GM21786 (cell line): ENCODE results near the gene SH2D1B.

ENCODE experiments used
- ATAC-seq: cut with Tn5 transposase; IDR thresholded peaks from one replicate; pipeline ENCODE4 v1.9.1; 2021; ENCODE audit not compliant: unreplicated experiment

The SH2D1B gene

DNA sequence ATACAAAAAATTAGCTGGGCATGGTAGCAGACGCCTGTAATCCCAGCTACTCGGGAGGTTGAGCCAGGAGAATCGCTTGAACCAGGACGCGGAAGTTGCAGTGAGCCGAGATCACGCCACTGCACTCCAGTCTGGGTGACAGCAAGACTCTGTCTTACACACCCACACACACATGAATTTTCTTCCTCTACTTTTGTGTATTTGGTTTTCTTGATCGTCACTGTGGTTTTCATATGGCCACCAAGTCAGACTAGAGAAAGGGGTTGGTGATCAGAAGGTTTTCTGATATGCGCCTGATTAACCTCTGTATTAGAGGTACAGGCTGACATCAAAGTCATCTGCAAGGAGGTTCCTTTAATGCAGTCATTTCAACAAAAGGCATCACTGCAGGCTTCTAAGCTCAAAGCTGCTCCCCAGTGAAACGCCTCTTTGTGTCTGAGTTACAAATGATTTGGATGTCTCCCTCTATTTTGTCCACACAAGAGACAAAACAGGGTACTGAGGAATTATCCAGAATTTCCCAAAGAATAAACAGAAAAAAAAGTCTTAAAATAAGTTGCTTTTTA lies 11.1 kb downstream of the SH2D1B start:
- no peak for ATAC-seq

DNA sequence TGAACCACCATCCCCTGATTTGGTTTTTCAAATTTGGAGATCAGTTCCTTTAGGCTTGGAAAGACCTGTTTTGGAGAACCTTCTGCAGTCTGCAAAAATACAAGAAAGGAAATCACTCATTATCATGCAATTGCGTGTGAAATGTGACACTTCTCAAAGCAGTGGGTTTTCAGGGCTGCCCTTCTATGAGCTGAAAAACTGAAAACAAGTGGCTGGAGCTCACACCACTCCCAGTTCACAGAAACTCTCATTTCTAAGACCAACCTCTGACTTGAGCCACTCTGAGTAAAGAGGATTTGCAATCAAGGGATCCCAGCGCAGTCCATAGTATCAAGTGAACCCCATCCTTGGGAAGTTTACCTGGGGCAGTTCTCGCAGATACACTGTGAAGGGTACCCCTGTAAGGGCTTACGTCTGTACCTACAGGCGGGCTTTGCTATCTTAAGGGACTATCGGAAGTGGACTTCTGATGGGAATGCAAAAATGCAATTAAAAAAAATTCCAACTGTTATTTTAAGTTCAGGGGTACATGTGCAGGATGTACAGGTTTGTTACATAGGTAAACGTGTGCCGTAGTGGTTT lies 12.8 kb downstream of the SH2D1B start:
- no peak for ATAC-seq

GRCh38 chr1:162397943-162398560 lies 13.9 kb downstream of the SH2D1B start:
- ATAC-seq = no peak

- no peak for ATAC-seq
These were observed 14.9 kb downstream of the SH2D1B start for GRCh38 chr1:162397039-162397448.

GRCh38 chr1:162396201-162396906 lies 15.6 kb downstream of the SH2D1B start:
- no peak for ATAC-seq

DNA sequence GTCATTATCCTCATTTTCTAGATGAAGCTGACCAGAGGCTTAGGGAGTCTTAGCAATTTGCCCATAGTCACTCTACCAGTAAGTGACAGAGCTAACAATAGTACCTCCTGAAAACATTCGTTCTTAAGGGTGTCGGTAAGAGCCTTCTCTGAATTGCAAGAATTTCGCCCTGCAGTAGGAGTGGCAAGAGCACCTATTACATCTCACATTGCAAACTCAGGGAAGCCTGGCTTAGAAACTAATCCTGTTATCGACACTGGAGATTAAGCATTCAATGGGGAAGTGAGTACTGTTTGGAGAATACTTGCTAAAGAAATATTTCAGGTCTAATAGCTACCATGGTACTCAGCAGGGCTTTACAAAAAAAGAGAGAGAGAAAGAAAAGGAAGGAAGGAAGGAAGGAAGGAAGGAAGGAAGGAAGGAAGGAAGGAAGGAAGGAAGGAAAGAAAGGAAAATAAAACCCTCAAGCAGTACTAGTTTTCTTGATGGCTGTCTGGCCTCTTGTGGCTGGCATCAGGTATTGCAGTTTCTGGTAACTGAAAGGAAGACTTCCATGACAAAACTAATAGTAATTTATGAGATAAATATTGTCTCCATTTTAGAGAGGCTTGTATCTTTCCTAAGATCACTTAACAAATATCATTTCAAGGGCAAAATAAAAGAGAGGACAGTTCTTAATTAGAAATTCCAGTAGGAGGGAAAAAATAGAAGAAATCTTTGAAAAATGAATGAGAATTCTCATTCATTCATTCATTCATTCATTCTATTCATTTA lies 20.0 kb downstream of the SH2D1B start:
- no peak for ATAC-seq

GRCh38 chr1:162390396-162391185 lies 21.3 kb downstream of the SH2D1B start:
- ATAC-seq = no peak

DNA sequence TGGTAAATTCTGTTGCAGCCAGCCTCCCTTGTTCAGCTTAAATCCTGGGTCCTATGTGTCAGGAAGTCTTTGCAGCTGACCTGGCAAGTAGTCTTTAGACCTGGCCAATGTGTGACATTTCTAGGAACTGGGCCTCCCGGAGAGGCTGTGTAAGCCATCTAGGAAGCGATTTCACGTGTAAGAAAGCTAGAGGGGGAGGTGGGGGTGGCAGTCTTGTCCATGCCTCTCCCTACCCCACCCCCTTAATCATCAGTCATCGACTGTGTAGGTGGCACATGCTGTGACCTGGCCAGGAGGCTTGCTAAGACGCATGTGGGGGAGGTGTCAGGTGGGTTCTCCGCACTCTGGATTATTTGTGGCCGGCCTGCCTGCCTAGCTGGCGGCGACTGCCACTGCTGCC lies 22.0 kb downstream of the SH2D1B start:
- ATAC-seq = no peak

DNA sequence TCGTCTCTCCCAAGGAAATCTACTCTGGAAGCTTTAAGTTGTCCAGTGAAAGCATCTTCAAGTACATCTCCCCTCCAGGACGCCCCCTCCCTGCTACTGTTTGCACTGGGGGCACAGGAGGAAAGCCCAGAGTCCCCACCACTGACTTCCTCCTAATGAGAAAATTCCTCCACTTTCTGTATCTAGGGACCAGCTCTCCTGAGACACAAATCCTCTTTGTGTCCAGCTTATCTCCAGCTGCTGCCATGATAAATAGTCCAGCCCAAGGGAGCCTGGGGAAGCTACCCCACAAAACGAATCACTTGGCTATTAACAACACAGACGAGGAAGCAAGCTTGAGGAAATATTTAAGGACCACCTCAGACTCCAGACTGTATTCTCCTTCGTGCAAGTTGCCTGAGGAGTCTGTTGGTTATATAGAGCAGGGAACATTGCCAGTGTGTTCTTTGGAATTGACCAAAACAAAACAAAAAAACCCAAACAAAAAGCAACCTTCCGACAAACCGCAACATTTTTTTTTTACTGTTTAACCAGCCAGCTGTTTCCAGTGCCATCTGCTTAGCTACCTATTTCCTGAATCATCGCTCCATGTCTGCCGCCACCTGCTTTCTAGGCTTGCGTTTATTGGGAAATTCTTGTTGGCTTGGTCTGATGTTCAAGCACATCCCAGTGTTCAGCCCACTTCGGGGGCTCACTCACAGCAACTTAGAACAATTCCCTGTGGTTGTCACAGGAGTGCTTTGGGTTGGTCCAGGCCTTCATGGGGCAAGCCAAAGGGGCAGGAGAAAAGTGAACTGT lies 22.7 kb downstream of the SH2D1B start:
- no peak for ATAC-seq

DNA sequence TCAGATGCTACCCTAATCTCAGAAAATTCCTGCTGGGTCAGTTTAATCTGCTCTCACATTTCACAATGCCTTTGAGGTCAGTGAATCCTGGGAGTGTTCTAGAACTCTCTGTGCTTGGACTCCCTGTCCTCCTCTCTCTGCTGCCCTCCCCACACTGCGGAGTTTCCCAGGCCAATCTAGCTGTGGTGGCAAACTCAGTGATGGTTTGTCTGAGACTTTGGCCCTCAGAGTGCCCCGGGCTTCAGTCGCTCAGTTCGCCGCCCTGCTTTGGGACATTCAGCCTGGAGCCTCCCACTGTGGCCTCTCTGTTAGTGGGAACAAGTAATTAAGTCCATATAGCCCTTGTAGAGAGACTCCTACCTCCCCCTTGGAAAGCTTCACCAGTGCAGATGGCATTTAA lies 23.3 kb downstream of the SH2D1B start:
- no peak for ATAC-seq

DNA sequence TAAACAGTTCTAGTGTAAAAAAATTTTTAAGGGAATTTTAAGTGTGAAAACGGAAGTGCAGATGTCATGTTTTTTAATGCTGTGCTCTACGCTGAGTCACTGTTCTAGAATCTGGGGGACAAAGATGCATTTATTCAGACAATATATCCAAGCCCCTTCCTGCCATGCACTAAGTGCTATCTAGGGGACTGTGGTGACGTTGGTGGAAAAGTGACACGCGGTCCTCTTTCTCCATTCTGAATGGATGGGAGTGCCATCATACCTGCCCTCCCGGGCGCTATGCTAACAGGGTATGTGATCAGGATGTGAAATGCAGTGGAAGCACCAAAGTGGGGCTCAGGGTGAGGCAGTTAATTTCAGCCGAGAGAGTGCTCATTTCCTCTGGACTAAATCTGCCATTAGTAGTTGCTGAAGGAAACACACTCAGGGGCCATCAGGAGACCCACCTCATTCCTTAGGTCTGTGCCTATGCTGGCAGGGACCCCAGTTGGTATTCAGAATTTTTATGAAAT lies 23.8 kb downstream of the SH2D1B start:
- no peak for ATAC-seq

DNA sequence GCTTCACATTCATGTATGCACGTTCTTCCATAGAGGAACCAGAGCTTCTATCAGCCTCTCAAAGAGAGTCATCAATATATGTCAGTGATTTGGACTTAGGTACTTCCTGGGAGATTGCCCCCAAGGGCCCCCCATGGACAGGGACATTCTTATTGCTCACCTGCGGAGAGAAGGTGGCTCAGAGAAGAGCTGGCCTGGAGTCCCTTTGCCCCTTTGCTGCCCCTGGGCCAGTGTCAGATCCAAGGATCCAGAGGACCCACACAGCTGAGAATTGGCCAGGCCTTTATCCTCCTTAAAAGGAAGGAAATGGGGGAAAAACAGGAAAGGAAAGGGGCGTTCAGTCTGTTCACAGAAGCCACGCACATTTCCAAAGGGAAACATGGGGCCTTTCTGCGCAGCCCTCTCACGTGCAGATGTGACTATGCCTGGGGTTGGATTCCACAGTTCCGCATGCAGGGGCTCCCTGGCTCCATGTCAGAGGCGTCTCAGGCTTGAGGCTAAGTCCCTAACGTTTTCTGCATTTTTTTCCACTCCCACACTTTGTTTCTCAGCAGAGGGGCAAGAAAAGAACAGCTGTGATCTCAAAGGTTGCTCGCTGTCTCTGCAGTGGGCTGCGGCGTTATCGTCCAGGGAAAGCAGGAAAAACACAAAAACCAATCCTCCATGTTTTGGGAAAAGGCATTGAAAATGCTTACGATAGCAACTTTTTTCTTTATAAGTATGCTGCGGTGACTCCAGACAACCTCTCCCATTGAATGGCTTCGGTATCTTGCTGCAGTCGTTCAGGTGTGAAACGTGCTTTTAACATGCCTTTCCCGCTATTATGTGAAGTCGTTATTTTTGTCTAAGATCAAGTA lies 24.5 kb downstream of the SH2D1B start:
- no peak for ATAC-seq

GRCh38 chr1:162386292-162387225 lies 25.4 kb downstream of the SH2D1B start:
- ATAC-seq = no peak

GRCh38 chr1:162385702-162386101 lies 26.2 kb downstream of the SH2D1B start:
- no peak for ATAC-seq

DNA sequence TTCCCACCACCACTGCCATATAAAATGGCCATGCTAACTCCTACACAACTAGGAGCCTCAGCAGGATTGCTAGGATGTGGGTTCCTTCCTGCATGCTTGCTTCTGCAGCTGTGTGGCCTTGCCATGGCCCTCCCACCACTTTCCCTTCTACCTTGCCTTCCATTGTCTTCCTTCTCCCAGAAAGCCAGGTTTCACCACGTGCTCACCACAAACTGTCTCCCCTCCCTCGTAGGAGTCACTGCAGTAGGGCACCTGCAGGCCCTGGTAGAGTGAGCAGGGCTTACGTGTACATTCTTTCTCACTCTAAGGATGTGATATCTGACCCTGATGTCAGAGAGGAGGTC lies 26.7 kb downstream of the SH2D1B start:
- ATAC-seq = no peak

- ATAC-seq = no peak
These were observed 27.2 kb downstream of the SH2D1B start for GRCh38 chr1:162384601-162385279.

GRCh38 chr1:162384116-162384515 lies 27.8 kb downstream of the SH2D1B start:
- ATAC-seq = no peak
